ENCODE data around the gene MSANTD7. TPM values are rescaled to one million over a fixed set of nuclear protein-coding genes. Genes with fewer than 3 reads are reported as not detected.

Gene MSANTD7
- total RNA-seq, 1 experiment from 2014 or later, result 14.3 TPM

DNA sequence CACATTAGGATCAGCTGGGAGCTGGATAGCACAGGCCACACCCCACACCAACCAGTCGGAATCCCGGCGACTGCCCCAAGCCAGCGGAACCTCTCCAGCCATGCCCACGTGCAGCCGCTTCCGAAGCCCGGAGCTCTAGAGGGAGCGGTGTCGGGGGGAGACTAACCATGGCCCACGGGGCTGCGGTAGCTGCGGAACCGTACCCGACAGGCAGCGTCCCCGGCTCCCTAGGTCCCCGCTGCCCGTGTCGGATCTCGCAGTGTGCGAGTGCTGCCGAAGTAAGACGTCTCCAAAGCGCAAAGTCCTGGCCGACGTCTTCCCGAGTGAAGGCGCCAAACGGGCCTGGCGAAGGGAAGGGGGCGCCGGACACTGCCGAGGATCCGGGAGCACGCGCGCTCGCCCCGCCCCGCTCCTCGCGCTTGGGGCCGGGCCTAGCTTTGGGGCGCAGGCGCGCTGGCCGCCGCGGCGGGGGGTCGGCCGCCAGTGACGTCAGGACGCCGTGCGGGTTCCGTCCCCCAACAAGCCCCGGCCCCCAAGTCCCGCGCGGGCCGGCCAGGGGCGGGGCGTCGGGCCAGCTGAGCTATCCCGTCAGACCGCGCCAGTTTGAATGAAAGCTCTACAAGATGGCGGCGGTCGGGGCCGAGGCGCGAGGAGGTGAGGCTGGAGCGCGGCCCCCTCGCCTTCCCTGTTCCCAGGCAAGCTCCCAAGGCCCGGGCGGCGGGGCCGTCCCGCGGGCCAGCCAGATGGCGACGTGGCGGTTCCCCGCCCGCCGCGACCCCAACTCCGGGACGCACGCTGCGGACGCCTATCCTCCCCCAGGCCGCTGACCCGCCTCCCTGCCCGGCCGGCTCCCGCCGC, 40.4 kb downstream of the MSANTD7 start, which contains the start of gene SUV39H2 (continued):
- TF ChIP-seq, protein P1, sequence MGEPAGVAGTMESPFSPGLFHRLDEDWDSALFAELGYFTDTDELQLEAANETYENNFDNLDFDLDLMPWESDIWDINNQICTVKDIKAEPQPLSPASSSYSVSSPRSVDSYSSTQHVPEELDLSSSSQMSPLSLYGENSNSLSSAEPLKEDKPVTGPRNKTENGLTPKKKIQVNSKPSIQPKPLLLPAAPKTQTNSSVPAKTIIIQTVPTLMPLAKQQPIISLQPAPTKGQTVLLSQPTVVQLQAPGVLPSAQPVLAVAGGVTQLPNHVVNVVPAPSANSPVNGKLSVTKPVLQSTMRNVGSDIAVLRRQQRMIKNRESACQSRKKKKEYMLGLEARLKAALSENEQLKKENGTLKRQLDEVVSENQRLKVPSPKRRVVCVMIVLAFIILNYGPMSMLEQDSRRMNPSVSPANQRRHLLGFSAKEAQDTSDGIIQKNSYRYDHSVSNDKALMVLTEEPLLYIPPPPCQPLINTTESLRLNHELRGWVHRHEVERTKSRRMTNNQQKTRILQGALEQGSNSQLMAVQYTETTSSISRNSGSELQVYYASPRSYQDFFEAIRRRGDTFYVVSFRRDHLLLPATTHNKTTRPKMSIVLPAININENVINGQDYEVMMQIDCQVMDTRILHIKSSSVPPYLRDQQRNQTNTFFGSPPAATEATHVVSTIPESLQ (CRISPR knock-in tag; IDR thresholded peaks at IDR 0.05), result no peak
- TF ChIP-seq OVOL2 (CRISPR knock-in tag; IDR thresholded peaks at IDR 0.05; ENCODE audit: borderline replicate concordance) (no peak), PRRX2 (CRISPR knock-in tag; IDR thresholded peaks at IDR 0.05) (no peak), EMX1 (CRISPR knock-in tag; IDR thresholded peaks at IDR 0.05) (no peak), TCF7 (CRISPR knock-in tag; IDR thresholded peaks at IDR 0.05; ENCODE audit: low read depth) (peak; percentile 71; the same call in 1 of the 2 replicates), IRF2 (CRISPR knock-in tag; IDR thresholded peaks at IDR 0.05; ENCODE audit: borderline replicate concordance, low read depth) (no peak), ELF4 (CRISPR knock-in tag; IDR thresholded peaks at IDR 0.05; ENCODE audit: low read depth) (peak; percentile 75; the same call in 1 of the 2 replicates), ZNF423 (CRISPR knock-in tag; IDR thresholded peaks at IDR 0.05) (no peak), JAZF1 (CRISPR knock-in tag; IDR thresholded peaks at IDR 0.05) (no peak), TP53 (CRISPR knock-in tag; IDR thresholded peaks at IDR 0.05) (0 out of 2 replicates have a peak, but pooled peaks have one; percentile 11), NFATC4 (CRISPR knock-in tag; IDR thresholded peaks at IDR 0.05) (no peak), ZNF138 (CRISPR knock-in tag; conservative IDR thresholded peaks at IDR 0.05) (0 out of 2 replicates have a peak, but pooled peaks have one; percentile 11), TEAD4 (CRISPR knock-in tag; IDR thresholded peaks at IDR 0.05) (0 out of 2 replicates have a peak, but pooled peaks have one; percentile 55), FOXK1 (CRISPR knock-in tag; IDR thresholded peaks at IDR 0.05) (peak; percentile 85), ZNF671 (CRISPR knock-in tag; IDR thresholded peaks at IDR 0.05) (no peak), GABPB1 (CRISPR knock-in tag; IDR thresholded peaks at IDR 0.05) (peak; percentile 6; the same call in 1 of the 2 replicates)
- TF ChIP-seq, protein P2, sequence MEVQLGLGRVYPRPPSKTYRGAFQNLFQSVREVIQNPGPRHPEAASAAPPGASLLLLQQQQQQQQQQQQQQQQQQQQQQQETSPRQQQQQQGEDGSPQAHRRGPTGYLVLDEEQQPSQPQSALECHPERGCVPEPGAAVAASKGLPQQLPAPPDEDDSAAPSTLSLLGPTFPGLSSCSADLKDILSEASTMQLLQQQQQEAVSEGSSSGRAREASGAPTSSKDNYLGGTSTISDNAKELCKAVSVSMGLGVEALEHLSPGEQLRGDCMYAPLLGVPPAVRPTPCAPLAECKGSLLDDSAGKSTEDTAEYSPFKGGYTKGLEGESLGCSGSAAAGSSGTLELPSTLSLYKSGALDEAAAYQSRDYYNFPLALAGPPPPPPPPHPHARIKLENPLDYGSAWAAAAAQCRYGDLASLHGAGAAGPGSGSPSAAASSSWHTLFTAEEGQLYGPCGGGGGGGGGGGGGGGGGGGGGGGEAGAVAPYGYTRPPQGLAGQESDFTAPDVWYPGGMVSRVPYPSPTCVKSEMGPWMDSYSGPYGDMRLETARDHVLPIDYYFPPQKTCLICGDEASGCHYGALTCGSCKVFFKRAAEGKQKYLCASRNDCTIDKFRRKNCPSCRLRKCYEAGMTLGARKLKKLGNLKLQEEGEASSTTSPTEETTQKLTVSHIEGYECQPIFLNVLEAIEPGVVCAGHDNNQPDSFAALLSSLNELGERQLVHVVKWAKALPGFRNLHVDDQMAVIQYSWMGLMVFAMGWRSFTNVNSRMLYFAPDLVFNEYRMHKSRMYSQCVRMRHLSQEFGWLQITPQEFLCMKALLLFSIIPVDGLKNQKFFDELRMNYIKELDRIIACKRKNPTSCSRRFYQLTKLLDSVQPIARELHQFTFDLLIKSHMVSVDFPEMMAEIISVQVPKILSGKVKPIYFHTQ (CRISPR knock-in tag; IDR thresholded peaks at IDR 0.05), result no peak
- TF ChIP-seq, protein P3, sequence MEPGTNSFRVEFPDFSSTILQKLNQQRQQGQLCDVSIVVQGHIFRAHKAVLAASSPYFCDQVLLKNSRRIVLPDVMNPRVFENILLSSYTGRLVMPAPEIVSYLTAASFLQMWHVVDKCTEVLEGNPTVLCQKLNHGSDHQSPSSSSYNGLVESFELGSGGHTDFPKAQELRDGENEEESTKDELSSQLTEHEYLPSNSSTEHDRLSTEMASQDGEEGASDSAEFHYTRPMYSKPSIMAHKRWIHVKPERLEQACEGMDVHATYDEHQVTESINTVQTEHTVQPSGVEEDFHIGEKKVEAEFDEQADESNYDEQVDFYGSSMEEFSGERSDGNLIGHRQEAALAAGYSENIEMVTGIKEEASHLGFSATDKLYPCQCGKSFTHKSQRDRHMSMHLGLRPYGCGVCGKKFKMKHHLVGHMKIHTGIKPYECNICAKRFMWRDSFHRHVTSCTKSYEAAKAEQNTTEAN (CRISPR knock-in tag; IDR thresholded peaks at IDR 0.05), result peak; percentile 36; the same call in 1 of the 2 replicates
- TF ChIP-seq, protein P4, sequence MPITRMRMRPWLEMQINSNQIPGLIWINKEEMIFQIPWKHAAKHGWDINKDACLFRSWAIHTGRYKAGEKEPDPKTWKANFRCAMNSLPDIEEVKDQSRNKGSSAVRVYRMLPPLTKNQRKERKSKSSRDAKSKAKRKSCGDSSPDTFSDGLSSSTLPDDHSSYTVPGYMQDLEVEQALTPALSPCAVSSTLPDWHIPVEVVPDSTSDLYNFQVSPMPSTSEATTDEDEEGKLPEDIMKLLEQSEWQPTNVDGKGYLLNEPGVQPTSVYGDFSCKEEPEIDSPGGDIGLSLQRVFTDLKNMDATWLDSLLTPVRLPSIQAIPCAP (CRISPR knock-in tag; IDR thresholded peaks at IDR 0.05), result peak; percentile 70
- TF ChIP-seq, protein P5, sequence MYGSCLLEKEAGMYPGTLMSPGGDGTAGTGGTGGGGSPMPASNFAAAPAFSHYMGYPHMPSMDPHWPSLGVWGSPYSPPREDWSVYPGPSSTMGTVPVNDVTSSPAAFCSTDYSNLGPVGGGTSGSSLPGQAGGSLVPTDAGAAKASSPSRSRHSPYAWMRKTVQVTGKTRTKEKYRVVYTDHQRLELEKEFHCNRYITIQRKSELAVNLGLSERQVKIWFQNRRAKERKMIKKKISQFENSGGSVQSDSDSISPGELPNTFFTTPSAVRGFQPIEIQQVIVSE (CRISPR knock-in tag; IDR thresholded peaks at IDR 0.05; ENCODE audit: borderline replicate concordance), result no peak
- TF ChIP-seq, protein P6, sequence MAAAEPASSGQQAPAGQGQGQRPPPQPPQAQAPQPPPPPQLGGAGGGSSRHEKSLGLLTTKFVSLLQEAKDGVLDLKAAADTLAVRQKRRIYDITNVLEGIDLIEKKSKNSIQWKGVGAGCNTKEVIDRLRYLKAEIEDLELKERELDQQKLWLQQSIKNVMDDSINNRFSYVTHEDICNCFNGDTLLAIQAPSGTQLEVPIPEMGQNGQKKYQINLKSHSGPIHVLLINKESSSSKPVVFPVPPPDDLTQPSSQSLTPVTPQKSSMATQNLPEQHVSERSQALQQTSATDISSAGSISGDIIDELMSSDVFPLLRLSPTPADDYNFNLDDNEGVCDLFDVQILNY (CRISPR knock-in tag; IDR thresholded peaks at IDR 0.05), result peak; percentile 73
- TF ChIP-seq, protein P7, sequence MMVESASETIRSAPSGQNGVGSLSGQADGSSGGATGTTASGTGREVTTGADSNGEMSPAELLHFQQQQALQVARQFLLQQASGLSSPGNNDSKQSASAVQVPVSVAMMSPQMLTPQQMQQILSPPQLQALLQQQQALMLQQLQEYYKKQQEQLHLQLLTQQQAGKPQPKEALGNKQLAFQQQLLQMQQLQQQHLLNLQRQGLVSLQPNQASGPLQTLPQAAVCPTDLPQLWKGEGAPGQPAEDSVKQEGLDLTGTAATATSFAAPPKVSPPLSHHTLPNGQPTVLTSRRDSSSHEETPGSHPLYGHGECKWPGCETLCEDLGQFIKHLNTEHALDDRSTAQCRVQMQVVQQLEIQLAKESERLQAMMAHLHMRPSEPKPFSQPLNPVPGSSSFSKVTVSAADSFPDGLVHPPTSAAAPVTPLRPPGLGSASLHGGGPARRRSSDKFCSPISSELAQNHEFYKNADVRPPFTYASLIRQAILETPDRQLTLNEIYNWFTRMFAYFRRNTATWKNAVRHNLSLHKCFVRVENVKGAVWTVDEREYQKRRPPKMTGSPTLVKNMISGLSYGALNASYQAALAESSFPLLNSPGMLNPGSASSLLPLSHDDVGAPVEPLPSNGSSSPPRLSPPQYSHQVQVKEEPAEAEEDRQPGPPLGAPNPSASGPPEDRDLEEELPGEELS (CRISPR knock-in tag; IDR thresholded peaks at IDR 0.05), result peak; percentile 70; the same call in 1 of the 2 replicates
- TF ChIP-seq, protein P8, sequence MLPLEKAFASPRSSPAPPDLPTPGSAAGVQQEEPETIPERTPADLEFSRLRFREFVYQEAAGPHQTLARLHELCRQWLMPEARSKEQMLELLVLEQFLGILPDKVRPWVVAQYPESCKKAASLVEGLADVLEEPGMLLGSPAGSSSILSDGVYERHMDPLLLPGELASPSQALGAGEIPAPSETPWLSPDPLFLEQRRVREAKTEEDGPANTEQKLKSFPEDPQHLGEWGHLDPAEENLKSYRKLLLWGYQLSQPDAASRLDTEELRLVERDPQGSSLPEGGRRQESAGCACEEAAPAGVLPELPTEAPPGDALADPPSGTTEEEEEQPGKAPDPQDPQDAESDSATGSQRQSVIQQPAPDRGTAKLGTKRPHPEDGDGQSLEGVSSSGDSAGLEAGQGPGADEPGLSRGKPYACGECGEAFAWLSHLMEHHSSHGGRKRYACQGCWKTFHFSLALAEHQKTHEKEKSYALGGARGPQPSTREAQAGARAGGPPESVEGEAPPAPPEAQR (CRISPR knock-in tag; IDR thresholded peaks at IDR 0.05), result no peak
- TF ChIP-seq, protein P9, sequence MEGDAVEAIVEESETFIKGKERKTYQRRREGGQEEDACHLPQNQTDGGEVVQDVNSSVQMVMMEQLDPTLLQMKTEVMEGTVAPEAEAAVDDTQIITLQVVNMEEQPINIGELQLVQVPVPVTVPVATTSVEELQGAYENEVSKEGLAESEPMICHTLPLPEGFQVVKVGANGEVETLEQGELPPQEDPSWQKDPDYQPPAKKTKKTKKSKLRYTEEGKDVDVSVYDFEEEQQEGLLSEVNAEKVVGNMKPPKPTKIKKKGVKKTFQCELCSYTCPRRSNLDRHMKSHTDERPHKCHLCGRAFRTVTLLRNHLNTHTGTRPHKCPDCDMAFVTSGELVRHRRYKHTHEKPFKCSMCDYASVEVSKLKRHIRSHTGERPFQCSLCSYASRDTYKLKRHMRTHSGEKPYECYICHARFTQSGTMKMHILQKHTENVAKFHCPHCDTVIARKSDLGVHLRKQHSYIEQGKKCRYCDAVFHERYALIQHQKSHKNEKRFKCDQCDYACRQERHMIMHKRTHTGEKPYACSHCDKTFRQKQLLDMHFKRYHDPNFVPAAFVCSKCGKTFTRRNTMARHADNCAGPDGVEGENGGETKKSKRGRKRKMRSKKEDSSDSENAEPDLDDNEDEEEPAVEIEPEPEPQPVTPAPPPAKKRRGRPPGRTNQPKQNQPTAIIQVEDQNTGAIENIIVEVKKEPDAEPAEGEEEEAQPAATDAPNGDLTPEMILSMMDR (IDR thresholded peaks at IDR 0.05), result no peak
